Dermis microvascular lymphatic vessel endothelial cell (primary cell): Measurements from ENCODE around the gene COL4A2. TPM values are rescaled to one million over a fixed set of nuclear protein-coding genes. Genes with fewer than 3 reads are reported as not detected.

Source experiments
- DNase-seq, 2 donors: peaks; one replicate each; pipeline versions ENCODE4 v3.0.0 to v3.0.0-alpha.2; 2010; ENCODE audit warnings: low read depth in 2 of 2
- total RNA-seq: library from RNA; depleted of rRNA; stranded (reverse); fragments of >200 nt; gene quantifications from 2 replicates; pipeline ENCODE4 v1.2.1, GENCODE V29; 2014

The COL4A2 gene
- total RNA-seq, 1 donor from 2014 or later, result 626 TPM

- no peak for DNase-seq
Measured at GRCh38 chr13:110434629-110435028, 127.5 kb downstream of the COL4A2 start.

GRCh38 chr13:110435331-110435730 lies 128.2 kb downstream of the COL4A2 start:
- no peak for DNase-seq

- DNase-seq, result no peak
Measured at GRCh38 chr13:110436276-110436675, 129.2 kb downstream of the COL4A2 start.

- DNase-seq, result no peak
Measured at GRCh38 chr13:110436786-110437370, 129.8 kb downstream of the COL4A2 start.

- DNase-seq, result no peak
Measured at GRCh38 chr13:110438211-110438610, 131.1 kb downstream of the COL4A2 start.

GRCh38 chr13:110438776-110439175 lies 131.7 kb downstream of the COL4A2 start:
- no peak for DNase-seq

DNA sequence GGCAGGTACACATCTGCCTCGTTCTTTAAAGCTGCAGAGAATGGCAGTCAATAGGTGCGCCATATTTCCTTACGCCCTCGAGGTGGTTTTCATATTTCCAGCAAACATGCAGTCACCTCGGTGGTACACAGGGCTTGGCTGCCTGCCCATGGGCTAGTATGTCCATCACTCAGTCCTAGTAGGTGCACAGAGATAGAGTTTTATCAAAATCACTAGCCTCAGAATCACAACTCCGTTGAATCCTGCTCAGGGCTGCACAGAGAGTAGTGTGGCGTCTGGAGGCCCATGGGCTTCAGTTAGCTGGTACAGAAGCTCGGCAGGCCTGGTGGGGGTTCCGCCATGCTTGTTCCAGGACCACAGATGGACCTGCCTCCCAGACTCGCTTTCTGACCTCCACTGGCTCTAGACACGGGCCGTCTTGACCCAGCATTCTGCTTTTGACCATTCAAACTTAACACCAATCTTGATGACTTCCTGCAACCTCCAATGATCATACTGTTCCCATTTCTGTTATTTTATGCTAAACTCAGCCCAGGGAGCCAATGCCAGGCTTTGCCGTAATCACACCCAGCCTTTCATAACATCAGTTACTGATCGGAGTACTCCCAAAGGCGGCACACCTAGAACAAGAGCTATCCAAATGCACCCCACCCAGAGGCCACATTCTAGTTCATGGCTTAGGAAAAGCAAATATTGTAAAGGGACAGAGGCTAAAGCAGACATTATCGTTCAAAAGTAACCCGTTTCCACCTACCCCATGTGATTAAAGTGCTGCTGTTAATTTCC lies 134.1 kb downstream of the COL4A2 start:
- DNase-seq, result no peak

GRCh38 chr13:110442930-110443621 lies 136.0 kb downstream of the COL4A2 start:
- no peak for DNase-seq

DNA sequence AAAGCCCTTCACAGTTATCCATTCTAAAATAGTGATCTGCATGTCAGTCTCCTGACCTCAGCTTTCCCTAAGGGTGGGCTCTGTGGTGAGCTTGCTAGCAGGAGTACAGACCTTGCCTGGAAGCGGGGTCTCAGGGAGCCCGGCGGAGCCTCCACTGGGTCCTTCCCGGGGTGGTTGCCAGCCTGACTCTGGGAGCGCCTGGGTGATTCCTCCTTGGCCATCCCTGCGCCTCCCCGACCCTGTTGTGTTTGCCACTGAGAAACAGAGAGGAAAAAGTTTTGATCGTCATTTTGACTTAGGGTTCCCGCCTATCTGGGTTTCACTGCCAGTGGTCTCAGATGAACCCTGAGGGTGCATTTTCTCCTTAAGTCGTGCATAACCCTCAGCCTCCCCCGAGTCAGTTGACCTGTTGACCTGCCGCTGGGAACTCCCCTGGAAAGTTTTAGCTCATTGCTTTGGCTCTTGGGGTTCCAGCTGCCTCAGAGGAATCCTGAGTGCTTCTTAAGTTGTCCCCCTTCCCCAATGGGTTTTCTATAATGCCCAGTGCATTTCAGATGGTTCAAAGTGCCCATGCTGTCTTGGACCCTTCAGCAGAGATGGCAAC lies 136.6 kb downstream of the COL4A2 start:
- DNase-seq, result no peak

DNA sequence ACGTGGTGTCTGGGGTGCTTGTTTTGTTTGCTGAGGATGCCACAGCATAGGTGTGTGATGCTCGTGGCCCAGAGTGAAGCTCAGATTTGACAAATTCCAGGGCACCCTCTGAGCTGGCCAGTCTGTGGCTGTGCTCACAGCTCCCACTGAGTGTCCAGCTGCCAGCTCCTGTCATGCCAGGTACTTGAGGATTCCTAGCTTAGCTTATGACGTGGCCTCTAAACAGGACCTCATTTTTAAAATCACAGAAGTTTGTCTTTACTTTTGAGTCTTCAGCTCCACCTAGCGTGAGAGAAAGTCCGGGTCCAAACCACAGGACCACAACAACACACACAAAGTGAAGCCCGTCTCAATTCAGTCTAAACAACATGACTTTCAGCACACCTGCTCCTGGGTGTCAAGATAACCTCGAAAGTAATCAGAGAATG lies 137.2 kb downstream of the COL4A2 start:
- DNase-seq, result no peak

DNA sequence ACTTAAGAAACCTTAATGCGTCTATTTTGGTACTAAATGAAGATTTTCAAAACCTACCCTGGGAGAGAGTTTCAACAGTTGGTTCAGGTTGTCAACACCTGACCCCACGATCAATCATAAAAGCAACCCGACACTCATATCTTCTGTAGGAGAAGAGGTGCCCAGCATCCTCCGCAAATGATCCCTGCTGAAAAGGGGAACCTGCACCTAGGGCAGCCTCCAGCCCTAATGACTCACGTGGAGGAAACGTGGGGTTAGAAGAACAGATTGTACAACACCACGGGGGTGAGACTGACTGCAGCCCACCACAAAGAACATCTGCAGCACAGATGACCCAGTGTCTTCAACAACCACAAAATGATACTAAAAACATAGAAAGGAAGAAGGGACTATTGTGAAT lies 138.1 kb downstream of the COL4A2 start:
- no peak for DNase-seq

DNA sequence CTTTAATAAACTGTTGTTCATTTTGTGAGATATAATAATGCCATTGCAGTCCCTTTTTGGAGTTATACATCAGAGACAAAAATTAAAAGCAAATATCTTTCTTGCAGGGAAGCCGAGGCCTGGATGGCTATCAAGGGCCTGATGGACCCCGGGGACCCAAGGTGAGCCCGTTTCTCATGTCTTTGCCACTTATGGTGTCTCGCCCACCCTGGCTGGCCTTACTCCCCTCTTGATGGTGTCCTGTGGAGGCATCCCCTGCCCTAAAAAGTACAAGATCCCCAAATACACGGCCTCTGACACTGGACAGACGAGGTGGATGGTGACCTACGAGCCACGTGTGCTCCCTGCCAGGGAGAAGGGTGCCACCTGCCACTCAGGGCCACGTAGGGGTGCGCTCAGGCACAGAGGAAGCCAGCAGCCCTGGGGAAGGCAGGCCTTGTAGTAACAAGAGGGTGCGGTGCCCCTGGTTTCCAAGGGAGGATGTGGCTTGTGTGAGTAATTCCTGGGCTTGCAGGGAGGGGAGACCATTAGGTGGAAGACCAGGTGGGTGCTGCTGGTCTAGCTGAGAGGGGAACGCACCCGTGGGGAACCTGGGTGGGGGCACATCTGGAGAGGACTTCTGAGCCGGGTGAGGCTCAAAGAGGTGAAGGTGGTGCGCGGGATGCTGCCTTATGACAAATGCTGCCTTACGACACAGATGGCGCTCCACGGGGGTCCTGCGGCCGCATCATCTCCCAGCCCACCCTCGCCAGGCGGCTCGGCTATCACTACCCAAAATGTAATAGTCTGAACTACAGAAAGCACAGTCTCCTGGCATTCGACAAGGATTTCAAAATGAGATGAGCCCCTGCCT lies 138.9 kb downstream of the COL4A2 start:
- DNase-seq, result no peak

GRCh38 chr13:110446575-110446890 lies 139.4 kb downstream of the COL4A2 start:
- DNase-seq, result no peak

- no peak for DNase-seq
Measured at GRCh38 chr13:110447058-110447511, 140.0 kb downstream of the COL4A2 start.

GRCh38 chr13:110447801-110448200 lies 140.7 kb downstream of the COL4A2 start:
- no peak for DNase-seq

- no peak for DNase-seq
Measured at GRCh38 chr13:110448230-110448629, 141.1 kb downstream of the COL4A2 start.

DNA sequence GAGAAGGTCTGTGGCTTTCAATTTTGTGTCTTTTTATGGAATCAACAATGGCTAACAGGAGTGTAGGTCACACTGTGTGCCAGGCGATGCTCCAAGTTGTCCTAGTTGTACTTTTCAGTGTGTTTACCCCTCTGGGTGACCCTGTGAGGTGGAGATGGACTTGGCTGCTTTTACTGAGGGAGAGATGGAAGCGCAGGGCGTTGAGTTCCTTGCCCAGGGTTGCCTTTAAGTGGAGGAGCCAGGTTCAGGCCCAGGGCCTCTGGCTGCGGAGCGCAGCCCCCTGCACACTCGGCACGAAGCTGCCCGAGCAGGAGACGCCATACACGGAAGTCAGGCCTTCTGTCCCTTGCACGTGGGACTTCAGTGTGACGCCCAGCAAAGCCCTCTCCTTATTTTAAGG lies 141.6 kb downstream of the COL4A2 start:
- no peak for DNase-seq

- no peak for DNase-seq
Measured at GRCh38 chr13:110449219-110450015, 142.3 kb downstream of the COL4A2 start.

GRCh38 chr13:110450016-110450900 lies 143.2 kb downstream of the COL4A2 start:
- no peak for DNase-seq
